Measurements from ENCODE around the gene CFTR.

DNA sequence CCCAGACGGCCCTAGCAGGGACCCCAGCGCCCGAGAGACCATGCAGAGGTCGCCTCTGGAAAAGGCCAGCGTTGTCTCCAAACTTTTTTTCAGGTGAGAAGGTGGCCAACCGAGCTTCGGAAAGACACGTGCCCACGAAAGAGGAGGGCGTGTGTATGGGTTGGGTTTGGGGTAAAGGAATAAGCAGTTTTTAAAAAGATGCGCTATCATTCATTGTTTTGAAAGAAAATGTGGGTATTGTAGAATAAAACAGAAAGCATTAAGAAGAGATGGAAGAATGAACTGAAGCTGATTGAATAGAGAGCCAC is 184 bp downstream of the CFTR start:
- TF ChIP-seq, protein P1, sequence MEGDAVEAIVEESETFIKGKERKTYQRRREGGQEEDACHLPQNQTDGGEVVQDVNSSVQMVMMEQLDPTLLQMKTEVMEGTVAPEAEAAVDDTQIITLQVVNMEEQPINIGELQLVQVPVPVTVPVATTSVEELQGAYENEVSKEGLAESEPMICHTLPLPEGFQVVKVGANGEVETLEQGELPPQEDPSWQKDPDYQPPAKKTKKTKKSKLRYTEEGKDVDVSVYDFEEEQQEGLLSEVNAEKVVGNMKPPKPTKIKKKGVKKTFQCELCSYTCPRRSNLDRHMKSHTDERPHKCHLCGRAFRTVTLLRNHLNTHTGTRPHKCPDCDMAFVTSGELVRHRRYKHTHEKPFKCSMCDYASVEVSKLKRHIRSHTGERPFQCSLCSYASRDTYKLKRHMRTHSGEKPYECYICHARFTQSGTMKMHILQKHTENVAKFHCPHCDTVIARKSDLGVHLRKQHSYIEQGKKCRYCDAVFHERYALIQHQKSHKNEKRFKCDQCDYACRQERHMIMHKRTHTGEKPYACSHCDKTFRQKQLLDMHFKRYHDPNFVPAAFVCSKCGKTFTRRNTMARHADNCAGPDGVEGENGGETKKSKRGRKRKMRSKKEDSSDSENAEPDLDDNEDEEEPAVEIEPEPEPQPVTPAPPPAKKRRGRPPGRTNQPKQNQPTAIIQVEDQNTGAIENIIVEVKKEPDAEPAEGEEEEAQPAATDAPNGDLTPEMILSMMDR (IDR thresholded peaks at IDR 0.05), result no peak
- TF ChIP-seq FOXP1 (CRISPR knock-in tag; IDR thresholded peaks at IDR 0.05; ENCODE audit: borderline replicate concordance) (no peak), NR3C1 (CRISPR knock-in tag; conservative IDR thresholded peaks at IDR 0.05; ENCODE audit: low read depth) (no peak), ATF1 (CRISPR knock-in tag; IDR thresholded peaks at IDR 0.05) (no peak), GABPB1 (CRISPR knock-in tag; IDR thresholded peaks at IDR 0.05) (no peak), FOXK1 (CRISPR knock-in tag; IDR thresholded peaks at IDR 0.05) (no peak), JUN (CRISPR knock-in tag; IDR thresholded peaks at IDR 0.05) (no peak), ELF4 (CRISPR knock-in tag; IDR thresholded peaks at IDR 0.05; ENCODE audit: low read depth) (no peak), MYBL2 (CRISPR knock-in tag; IDR thresholded peaks at IDR 0.05) (no peak), TEAD4 (CRISPR knock-in tag; IDR thresholded peaks at IDR 0.05) (no peak)
- TF ChIP-seq, protein P2, sequence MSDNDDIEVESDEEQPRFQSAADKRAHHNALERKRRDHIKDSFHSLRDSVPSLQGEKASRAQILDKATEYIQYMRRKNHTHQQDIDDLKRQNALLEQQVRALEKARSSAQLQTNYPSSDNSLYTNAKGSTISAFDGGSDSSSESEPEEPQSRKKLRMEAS (CRISPR knock-in tag; IDR thresholded peaks at IDR 0.05), result no peak
